ENCODE data around the gene STK38L. TPM values are rescaled to one million over a fixed set of nuclear protein-coding genes. Genes with fewer than 3 reads are reported as not detected.

Gene STK38L
- total RNA-seq, 1 experiment from 2014 or later, result 25.2 TPM

- Histone ChIP-seq H3K27ac (ENCODE audit: low read length) (no peak overlapping the region), H3K4me1 (ENCODE audit: control insufficient read depth, insufficient read depth, low read length) (no peaks in the 10 kb centered on the region), H3K27me3 (ENCODE audit: control insufficient read depth, insufficient read depth, low read length) (no peaks in the 10 kb centered on the region), H3K9me3 (ENCODE audit: control insufficient read depth, insufficient read depth, low read depth, low read length) (no peaks in the 10 kb centered on the region), H3K4me3 (ENCODE audit: low read depth in 2 of 2, low read length in 2 of 2) (no peak overlapping the region), H3K36me3 (ENCODE audit: control insufficient read depth, insufficient read depth, low read length) (no peaks in the 10 kb centered on the region)
- in situ Hi-C loops (cut with HindIII; ENCODE audit: low pct_unique_long_range_greater_than_20kb, low sequenced_read_pairs), result no loop called here
- CTCF ChIA-PET, result no interaction called here
- TF ChIP-seq POLR2AphosphoS5 (IDR thresholded peaks at IDR 0.05; ENCODE audit: low read depth, low read length) (no peak), TCF7L2 (IDR thresholded peaks at IDR 0.05; ENCODE audit: low read depth, low read length) (no peak), SIN3A (IDR thresholded peaks at IDR 0.05; ENCODE audit: borderline replicate concordance, insufficient read depth, low read depth, low read length) (no peak)
- TF ChIP-seq, protein P1, sequence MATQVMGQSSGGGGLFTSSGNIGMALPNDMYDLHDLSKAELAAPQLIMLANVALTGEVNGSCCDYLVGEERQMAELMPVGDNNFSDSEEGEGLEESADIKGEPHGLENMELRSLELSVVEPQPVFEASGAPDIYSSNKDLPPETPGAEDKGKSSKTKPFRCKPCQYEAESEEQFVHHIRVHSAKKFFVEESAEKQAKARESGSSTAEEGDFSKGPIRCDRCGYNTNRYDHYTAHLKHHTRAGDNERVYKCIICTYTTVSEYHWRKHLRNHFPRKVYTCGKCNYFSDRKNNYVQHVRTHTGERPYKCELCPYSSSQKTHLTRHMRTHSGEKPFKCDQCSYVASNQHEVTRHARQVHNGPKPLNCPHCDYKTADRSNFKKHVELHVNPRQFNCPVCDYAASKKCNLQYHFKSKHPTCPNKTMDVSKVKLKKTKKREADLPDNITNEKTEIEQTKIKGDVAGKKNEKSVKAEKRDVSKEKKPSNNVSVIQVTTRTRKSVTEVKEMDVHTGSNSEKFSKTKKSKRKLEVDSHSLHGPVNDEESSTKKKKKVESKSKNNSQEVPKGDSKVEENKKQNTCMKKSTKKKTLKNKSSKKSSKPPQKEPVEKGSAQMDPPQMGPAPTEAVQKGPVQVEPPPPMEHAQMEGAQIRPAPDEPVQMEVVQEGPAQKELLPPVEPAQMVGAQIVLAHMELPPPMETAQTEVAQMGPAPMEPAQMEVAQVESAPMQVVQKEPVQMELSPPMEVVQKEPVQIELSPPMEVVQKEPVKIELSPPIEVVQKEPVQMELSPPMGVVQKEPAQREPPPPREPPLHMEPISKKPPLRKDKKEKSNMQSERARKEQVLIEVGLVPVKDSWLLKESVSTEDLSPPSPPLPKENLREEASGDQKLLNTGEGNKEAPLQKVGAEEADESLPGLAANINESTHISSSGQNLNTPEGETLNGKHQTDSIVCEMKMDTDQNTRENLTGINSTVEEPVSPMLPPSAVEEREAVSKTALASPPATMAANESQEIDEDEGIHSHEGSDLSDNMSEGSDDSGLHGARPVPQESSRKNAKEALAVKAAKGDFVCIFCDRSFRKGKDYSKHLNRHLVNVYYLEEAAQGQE (IDR thresholded peaks at IDR 0.05; ENCODE audit: insufficient read depth in 1 of 2, low read depth in 2 of 2, low read length in 1 of 2), result no peak
- TF ChIP-seq, protein P2, sequence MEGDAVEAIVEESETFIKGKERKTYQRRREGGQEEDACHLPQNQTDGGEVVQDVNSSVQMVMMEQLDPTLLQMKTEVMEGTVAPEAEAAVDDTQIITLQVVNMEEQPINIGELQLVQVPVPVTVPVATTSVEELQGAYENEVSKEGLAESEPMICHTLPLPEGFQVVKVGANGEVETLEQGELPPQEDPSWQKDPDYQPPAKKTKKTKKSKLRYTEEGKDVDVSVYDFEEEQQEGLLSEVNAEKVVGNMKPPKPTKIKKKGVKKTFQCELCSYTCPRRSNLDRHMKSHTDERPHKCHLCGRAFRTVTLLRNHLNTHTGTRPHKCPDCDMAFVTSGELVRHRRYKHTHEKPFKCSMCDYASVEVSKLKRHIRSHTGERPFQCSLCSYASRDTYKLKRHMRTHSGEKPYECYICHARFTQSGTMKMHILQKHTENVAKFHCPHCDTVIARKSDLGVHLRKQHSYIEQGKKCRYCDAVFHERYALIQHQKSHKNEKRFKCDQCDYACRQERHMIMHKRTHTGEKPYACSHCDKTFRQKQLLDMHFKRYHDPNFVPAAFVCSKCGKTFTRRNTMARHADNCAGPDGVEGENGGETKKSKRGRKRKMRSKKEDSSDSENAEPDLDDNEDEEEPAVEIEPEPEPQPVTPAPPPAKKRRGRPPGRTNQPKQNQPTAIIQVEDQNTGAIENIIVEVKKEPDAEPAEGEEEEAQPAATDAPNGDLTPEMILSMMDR (IDR thresholded peaks at IDR 0.05), result no peak
- BruUV-seq (replicated peaks), result no TSS peak
- POLR2A ChIA-PET, result interaction anchor here (0.6 kb wide), 1 partner anchor 109 kb away, joined by 8 read pairs; no protein-coding TSS in a partner anchor
- no peak for ATAC-seq
- DNase-seq (ENCODE audit: low read depth, low spot score), result no peak
- intact Hi-C loops (cut with micrococcal nuclease; ENCODE audit: unreplicated experiment), result no loop called here
Observed at GRCh38 chr12:27260746-27261145, 16.7 kb downstream of the STK38L start.

GRCh38 chr12:27261866-27262265 is 17.8 kb downstream of the STK38L start:
- H3K27me3 ChIP-seq (ENCODE audit: control insufficient read depth, insufficient read depth, low read length), result no peaks in the 10 kb centered on the region
- no peak overlapping the region for H3K4me3 ChIP-seq (ENCODE audit: low read depth in 2 of 2, low read length in 2 of 2)
- in situ Hi-C loops (cut with HindIII; ENCODE audit: low pct_unique_long_range_greater_than_20kb, low sequenced_read_pairs), result no loop called here
- CTCF ChIA-PET, result no interaction called here
- no peaks in the 10 kb centered on the region for H3K9me3 ChIP-seq (ENCODE audit: control insufficient read depth, insufficient read depth, low read depth, low read length)
- intact Hi-C loops (cut with micrococcal nuclease; ENCODE audit: unreplicated experiment), result no loop called here
- BruUV-seq (replicated peaks), result no TSS peak
- no peak for ATAC-seq
- H3K36me3 ChIP-seq (ENCODE audit: control insufficient read depth, insufficient read depth, low read length), result no peaks in the 10 kb centered on the region
- H3K4me1 ChIP-seq (ENCODE audit: control insufficient read depth, insufficient read depth, low read length), result no peaks in the 10 kb centered on the region
- TF ChIP-seq, protein P2 (IDR thresholded peaks at IDR 0.05), result no peak
- no peak for TF ChIP-seq SIN3A (IDR thresholded peaks at IDR 0.05; ENCODE audit: borderline replicate concordance, insufficient read depth, low read depth, low read length)
- no peak for TF ChIP-seq POLR2AphosphoS5 (IDR thresholded peaks at IDR 0.05; ENCODE audit: low read depth, low read length)
- no peak for TF ChIP-seq TCF7L2 (IDR thresholded peaks at IDR 0.05; ENCODE audit: low read depth, low read length)
- TF ChIP-seq, protein P1 (IDR thresholded peaks at IDR 0.05; ENCODE audit: insufficient read depth in 1 of 2, low read depth in 2 of 2, low read length in 1 of 2), result no peak
- DNase-seq (ENCODE audit: low read depth, low spot score), result no peak
- H3K27ac ChIP-seq (ENCODE audit: low read length), result no peak overlapping the region
- POLR2A ChIA-PET, result no interaction called here
